GM18868 (cell line): ENCODE measurements around the gene AMBP.

Experiments
- ATAC-seq: cut with Tn5 transposase; IDR thresholded peaks from one replicate; pipeline ENCODE4 v1.9.1; 2021; ENCODE audit warnings: mild to moderate bottlenecking, moderate library complexity; ENCODE audit not compliant: unreplicated experiment

AMBP gene

DNA sequence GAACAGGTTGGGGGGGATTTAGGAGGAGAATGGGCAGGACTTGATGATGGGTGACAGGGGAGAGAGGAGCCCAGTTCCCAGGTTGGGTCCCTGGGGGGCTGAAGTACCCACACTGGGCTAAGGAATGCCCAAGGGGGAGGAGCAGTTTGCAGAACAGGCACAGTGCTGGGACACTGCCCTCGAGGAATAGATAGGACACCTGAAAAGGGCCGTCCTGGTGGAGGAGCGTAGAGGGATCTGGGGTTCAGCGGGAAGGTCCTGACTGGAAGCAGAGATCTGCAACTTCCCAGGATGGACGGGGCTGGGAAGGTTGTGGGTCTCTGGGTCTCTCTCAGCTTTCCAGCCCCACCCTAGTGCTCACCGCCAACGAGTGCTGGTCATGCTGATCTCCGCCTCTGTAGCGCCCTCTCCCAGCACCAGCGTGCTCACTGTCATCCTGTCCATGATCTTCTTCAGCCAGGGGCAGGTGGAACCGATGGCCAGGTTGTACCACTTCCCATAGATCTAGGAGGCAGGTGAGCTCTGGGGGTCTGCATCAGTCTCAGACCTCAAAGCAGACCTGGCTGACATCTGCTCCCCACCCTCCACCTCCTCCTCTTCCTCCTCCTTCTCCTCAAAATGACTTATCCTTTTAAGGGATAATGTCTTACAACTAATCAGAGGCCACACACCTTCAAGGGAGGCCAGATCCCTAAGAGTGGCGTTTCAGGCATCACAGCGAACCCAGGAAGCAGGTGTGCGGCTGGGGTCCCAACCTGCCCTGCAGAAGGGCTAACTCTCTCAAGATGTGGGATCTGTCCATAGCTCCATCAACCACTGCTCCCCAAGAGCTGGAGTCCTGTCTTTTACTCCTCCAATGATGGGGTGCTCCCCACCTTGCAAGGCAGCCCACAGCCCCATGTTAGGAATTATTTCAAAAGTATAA, 1.6 kb downstream of the AMBP start:
- no peak for ATAC-seq

DNA sequence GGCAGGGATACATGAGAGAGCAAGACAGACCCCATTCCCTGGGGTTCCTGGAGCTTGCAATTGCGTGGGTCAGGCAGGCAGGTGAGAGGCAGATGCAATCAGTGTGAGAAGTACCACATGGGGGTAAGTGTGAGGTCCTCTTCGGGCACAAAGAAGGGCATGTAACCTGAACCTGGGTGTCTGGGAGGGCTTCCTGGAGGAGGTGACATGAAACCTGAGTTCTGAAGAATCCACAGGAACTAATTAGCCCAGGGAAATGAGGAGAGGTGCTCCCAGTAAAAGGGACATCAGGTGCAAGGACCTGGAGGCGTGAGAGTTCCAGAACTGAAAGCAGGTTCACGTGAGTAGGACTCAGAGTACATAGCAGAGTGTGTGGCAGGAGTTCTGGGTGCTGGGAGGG, 2.5 kb downstream of the AMBP start:
- ATAC-seq: no peak

DNA sequence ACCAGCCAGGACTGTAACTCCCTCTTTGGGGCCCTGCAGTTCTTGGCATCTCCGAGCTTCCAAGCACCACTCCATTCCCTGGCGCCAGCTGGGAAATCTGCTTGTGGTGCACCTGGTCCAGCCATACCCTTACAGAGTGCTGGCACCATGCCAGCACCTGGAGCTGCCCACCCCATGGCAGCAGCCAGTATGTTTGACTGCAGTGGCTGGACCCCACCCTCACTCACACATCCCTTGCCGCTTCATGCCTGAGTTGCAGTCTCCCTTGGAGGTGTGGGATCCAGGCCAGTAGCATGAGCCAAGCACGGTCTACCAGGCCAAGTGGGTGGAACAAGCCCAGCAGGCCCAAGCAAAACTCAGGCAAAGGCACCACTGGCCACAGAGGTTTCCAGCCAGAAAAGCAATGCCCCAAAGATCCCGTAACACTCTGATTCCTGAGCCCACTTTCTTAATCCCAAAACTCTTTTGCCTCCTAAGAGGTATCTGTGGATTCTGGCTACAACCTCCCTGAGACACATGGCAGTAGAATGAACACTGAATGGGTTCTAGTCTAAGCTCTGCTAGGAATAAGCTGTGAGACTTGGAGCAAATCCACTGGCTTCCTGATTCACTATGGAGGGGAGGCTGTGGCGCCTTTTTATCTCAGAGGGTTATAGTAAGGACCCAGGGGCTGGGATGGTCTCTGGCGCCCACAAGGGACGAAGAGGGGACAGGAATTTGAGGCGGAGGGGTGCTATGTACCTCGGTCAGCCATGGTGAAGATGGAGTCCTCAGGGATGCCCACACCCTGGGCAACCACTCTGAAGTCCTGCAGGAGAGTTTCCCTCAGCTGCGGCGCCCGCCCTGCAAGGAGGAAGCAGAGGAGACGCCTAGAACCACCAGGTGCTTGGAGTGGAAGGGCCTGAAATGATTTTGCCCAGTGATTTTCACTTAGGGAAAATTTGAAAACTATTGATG, 5.6 kb downstream of the AMBP start:
- ATAC-seq: no peak

DNA sequence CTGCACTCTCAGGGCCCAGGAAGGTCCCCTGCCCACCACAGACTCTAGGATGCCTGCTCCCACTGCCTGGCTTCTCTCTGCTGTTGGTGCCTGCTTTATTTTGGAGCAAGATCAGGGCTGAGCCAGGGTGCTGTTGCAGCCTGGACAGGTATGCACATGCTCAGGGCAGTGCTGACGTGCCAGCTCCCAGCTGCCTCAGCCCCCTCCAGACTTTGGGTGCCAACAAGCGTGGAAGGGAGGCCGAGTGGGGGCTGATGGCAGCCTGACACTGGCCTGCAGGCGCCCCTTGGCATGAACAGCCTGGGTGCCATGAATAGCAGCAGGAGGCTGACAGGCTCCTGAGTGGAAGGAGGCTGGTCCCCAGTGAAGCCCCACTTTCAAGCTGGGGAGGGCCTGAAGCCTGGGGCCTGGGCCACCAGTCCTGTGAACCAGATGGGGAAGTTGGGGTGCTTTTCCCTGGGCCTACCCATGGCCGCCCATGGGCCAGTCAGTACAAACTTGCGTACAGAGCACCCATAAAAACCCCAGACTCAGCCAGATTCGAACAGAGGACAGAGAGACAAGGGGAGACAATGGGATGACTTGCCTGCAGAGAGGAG, 6.8 kb downstream of the AMBP start:
- ATAC-seq: no peak

DNA sequence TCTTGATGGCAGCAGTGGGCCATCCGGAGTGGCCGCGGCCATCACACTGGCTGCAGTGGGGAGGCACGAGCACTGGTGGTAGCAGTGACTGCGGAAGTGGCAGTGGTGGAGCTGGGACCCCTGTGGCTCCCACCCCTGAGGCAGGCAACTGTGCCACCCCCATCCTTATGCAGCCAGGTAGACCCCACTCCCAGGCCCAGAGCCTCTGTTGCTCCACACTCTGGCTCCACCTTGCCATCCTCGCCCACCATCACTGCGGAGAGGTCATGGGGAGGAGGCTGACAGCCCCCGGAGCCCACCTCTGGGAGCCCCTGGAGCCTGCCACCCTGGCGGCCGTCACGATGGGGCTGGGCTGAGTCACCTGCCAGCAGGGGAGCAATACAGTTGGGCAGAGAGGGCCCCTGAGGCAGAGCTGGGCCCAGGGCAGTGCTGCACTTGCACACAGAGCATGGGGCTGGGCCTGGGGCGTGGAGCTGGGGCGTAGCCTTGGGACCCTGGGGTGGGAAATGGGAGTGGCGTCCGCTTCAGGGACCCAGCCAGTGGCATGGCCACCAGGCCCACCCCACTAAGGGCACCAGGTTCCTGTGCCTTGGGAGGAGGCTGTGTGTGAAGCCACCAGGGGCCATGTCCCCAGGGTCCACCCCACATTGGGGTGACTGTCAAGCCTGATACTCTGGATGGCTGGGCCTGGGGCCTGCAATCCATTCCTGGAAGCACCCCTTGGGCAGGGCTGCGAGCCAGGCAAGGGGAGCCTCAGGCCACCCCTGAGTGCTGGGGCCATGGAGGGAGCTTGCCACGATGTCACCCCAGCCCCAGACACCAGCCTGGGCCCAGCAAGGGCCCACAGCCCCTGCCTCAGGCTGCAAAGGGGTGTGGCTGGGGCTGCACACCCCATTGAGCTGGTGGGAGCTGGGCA, 7.7 kb downstream of the AMBP start:
- ATAC-seq: no peak

DNA sequence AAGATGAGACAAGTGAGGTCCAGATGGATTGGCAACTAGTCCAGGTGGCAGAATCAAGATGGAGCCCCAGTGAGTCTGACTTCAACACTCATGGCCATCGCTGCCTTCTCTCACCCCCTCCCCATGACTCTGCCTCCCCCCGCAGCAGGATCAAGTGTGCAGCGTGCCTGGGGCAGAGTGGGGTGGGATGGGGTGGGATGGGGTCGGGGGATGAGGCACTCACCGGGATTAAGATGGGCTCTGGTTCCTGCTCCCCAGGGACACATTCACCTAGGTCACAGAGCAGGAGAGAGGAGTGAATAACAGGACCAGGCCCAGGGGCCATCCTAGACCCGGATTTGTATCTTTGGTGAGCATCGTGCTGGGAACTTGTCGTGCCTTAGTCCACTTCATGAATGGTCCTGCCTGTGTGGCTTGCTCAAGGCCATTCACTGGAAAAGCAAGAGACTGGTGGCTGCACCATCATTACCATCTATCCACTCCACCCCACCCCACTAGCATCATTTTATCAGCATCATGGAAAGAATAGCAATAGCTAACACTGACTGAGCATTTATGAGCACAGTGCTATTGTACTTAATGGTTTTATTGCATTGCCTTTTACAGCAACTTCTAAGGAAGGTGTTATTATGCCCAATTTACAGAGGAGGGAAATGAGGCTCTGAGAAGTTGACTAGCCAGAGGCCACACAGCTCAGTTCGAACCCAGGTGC, 8.5 kb downstream of the AMBP start:
- no peak for ATAC-seq

DNA sequence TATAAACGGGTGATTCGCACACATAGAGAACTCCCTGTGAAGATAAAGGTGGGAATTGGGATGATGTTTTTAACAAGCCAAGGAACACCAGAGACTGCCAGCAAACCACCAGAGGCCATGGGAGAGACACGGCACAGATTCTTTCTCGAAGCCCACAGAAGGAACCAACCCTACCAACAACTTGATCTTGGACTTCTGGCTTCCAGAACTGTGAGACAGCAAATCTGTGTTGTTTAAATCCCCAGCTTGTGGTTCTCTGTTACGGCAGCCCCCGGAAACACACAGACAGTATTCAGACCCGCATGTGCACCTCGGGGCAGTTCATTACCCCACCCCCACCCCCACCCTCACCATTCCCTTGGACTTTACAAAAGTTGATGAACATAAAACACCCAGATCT, 12.8 kb downstream of the AMBP start:
- no peak for ATAC-seq

DNA sequence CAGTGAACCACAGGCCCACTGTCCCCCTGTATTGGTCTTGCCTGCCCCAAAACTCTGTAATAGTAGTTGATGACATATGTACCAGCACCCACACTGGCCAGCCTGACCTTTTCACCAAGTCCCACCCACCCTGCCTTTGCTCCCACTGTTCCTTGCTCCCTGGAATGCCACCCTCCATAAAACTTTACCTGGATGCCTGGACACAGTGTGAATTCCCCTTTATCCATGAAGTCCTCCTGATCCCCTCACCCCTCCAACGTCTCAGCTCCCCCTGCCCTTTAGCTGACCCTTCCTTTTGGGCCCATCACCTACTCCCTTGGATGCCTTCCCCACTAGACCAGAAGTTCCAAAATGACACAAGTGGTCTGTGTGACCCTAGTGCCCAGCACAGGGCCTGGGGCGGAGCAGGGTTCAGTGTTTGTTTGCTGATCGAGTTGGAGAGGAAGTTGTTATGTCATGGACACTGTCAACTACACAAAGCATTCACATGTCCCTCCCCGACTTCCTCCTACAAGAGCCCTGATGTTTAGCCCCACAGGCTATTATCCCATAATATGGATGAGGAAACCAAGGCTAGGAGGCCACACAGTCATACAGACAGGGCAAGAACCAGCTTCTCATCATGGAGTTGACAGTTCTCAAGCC, 16.1 kb downstream of the AMBP start:
- ATAC-seq: no peak

DNA sequence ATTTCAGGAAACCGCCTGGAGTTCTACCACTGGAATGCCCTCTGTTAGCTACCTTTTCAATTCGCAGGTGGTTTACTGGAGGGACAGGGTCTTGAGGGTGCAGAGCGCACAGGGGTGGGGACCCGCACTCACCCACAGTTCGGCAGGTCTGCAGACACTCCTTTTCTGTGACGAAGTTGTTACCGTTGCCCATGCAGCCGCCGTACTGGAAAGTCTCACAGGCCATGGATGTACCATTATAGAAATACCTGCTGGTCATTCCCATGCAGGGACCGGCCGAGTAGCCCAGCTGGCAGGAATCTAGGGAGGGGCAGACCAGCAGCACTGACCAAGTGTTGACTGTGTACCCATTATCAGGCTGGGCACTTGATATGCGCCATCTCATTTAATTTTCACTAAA, 16.8 kb downstream of the AMBP start:
- ATAC-seq: no peak

DNA sequence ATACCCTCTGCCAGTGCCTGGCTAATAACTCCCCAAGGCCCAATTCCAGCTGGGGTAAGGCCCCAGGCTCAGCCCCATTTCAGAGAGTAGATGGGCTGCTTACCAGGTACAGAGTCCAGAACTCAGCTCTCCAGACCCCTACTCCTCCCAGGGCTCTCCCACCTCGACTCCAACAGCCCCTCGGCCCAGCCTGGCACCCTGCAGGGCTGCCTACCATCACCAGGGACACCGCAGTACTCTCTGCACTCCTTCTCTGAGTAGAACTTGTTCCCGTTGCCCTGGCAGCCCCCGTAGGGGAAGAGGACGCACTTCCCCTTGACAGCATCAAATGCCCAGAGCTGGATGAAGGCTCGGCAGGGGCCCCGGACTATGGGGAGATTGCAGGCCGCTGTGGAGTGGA, 17.4 kb downstream of the AMBP start:
- no peak for ATAC-seq

DNA sequence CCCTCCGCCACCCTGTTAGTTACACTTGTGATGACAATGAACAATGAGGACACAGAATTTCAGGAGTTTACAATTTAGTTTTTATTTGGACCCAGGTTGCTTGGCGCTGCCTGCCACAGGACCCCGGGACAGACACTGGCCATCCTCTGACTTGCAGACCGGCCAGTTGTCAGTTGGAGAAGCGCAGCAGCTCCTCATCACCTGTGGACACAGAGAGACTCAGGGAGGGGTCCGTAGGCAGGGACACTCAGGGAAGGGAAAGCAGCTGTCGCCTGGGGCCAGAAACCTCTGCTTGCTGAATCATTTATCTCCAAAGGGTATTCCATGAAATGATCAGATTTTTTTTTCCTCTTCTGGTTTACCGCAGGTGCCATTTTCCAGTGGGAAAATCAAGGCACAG, 18.0 kb downstream of the AMBP start:
- no peak for ATAC-seq

DNA sequence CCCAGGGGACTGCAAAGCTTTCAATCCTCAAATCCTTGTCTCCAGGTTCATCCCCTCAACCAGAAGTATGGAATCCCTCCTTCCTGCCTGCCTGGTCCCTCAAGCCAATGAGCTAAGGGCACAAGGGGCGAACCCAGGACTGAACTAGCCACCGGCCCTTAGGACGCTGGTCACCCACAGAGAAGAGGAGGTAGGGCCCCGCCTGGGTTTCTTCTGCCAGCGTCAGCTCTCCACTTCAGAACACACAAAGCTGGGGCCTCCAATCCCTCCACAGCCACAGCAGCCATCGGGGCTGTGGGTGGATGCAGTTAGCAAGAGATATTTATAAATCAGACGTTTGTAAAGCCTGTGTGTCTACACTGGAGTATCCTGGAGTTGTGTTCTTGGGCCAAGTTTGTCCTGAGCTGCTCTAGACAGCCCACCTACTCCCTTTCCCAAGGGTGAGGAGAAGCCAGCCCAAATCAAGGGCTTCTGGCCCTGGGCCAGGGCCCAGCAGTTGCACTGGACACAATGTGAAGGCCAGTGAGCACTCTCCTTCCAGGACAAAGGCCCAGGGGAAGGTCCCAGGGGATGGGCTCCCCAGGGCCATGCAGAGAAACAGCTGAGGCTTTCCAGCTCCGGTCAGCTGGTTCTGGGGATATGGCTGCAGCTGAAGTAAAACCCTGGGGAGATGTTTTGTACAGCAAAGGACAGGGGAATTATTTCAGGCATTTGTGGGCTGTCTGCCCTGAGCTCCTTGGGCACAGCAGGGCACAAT, 18.9 kb downstream of the AMBP start:
- no peak for ATAC-seq

DNA sequence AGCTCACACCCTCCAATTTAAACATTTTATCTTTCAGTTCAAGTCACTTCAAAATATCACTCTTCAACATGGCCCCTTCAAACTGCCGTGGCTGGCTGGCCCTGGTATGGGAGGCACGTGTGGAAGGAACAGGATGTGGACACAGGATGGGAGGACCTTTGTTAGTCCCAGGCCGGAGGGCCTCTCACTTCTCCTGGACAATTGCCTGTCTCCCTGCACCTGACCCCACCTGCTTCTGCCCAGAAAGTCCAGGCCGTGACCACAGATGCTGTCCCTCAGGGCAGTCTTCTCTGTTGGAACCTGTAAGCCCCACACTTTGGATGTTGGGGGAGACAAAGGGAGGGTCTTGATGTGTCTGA, 19.4 kb downstream of the AMBP start:
- ATAC-seq: no peak

DNA sequence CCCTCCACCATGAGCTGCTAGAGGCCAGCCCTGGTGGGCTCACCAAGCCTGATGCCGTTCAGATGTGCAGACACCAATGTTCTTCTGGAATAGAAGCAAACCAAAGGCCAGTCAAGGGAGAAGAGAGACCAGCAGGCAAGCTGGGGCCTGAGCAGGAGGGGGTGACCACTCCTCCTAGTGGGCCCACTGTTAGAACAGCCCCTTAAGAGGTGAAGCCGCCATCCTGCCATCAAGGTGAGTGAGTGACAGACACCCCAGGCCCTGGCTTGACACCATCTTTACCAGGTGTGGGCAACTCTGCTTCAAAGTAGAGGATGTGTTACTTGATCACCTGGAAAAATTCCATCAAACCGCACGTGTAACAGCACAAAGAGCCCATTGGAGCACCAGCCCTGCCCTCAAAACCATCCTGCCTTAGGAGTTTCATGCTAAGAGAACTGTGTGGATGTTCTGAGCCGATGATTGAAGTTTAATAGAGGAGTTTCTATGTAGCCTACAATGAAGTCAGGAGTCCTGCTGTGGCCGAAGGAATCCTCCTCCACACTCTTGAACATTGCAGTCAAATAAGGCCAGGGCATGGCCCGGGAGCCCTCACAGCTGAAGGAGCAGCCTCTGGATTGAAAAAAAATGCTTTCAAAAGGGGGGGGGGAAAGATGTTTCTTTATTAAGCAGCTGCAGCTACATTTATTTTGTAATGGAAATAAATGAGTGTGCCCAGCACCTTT, 20.8 kb downstream of the AMBP start:
- no peak for ATAC-seq

DNA sequence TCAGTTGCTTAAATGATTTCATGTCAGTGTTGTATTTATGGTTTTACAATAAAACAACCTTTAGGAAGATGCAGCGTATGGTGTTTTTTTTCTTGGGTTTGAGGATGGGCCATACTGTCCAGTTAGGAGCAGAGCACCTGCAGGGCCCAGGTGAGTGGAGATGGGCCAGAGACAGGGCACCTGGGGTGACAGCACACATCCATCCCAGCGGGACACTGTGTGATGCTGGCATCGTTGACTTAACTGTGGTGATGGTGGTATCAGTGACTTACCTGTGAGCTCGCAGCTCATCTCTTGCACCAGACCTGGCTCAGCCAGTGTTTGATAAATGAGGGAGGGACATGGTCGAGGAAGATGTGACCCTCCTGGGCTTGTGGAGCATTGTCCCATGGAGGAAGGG, 21.6 kb downstream of the AMBP start:
- ATAC-seq: no peak

DNA sequence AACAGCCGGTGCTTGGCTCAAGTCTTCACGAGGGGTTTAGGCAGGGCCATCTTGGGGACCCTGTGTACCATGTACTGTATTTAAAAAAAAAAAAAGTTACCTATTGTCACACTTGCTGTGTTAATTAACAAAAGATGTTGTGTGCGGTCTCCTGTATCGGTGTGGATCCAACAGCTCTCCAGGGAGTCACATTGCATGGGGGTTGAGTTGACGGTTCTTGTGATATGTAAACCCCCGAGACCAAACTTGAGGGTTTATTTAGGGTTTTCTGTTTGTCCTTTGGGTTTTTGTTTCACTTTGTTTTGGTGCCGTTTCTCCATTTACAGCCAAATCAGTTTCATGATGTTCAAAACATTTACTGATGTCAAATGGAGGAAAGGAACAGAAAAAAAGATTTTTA, 22.2 kb downstream of the AMBP start:
- no peak for ATAC-seq

DNA sequence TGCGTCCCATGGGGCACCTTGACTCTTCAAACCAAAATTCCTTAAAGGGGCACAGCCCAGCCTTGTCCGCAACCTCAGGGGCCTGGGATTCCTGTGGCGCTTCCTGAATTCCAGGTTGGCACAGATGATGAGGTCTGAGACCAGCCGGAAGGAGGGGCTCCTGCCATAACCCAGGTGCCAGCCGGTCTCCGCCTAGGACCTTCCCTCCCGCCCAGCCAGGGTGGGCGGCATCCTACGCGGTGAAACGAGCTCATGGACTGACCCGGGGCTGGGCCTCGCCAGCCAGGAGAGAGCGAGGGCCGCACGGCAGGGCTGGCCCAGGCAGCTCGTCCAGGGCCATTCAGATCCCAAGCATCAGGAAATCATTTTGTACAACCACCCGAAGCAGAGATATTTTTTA, 23.0 kb downstream of the AMBP start:
- no peak for ATAC-seq

DNA sequence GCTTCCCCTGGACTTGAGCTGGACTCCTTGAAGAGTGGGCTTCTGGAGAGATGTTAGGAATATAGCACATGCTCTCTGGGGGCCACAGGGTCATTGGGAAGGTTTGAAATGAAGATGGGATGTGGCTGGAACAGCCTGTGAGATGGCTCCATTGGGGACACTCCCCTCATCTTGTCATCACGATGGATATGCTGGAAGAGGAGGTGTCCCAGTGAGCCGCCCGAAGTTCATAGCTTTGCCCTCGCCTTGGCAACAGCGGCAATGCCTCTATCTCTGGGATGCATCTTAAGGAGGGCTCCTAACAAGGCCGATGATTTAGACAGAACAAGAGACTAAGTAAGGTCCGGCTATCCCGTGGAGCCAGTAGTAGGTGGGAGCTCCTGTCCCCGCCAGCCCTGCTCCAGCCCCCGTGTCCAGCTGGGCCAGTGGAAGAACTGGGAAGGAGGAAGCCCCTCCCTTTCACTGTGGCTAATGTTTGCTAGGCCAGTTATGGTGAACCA, 23.9 kb downstream of the AMBP start:
- ATAC-seq: no peak
